ENCODE results near the gene CHRNB1. TPM values are rescaled to one million over a fixed set of nuclear protein-coding genes. Genes with fewer than 3 reads are reported as not detected.

CHRNB1 gene
- total RNA-seq, 2 donors from 2014 or later, result 7.8 to 10.5 TPM

DNA sequence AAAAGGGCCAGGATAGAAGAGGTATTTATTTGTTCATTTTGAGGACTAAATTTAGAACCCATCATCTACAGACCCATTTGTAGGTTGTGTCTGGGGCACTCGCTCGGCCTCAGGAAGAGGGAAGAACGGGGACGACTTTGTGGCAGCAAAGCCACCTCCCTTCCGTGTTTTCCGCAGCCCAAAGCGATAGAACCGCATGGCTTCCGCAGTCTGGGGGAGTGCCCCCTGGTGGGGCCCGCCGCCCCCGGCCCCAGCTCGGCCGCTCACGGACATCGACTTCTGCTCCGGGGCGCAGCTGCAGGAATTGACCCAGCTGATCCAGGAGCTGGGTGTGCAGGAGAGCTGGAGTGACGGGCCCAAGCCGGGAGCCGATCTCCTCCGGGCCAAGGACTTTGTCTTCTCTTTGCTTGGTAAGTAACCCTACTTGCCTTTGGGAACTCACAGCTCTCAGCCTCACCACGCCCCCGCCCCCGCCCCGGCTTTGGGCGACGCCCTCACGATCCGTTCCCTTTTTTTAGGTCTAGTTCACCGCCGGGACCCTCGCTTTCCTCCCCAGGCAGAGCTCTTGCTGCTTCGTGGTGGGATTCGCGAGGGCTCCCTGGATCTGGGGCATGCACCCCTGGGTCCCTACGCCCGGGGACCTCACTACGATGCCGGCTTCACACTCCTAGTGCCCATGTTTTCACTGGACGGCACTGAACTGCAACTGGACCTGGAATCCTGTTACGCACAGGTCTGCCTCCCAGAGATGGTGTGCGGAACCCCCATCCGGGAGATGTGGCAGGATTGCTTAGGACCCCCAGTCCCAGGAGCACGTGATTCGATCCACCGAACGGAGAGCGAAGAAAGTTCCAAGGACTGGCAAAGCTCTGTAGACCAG lies 8.9 kb upstream of the CHRNB1 start:
- intact Hi-C loops (cut with DNase I), result loop anchor here (5.0 to 10.0 kb wide), 3 partner anchors 51 to 129 kb away; partner anchors contain the start of genes KCTD11 (in 1 of the 2), SENP3 (in 1 of the 2) and TMEM95 (in 1 of the 2)
- DNase-seq (ENCODE audit: low spot score), result no peak

DNA sequence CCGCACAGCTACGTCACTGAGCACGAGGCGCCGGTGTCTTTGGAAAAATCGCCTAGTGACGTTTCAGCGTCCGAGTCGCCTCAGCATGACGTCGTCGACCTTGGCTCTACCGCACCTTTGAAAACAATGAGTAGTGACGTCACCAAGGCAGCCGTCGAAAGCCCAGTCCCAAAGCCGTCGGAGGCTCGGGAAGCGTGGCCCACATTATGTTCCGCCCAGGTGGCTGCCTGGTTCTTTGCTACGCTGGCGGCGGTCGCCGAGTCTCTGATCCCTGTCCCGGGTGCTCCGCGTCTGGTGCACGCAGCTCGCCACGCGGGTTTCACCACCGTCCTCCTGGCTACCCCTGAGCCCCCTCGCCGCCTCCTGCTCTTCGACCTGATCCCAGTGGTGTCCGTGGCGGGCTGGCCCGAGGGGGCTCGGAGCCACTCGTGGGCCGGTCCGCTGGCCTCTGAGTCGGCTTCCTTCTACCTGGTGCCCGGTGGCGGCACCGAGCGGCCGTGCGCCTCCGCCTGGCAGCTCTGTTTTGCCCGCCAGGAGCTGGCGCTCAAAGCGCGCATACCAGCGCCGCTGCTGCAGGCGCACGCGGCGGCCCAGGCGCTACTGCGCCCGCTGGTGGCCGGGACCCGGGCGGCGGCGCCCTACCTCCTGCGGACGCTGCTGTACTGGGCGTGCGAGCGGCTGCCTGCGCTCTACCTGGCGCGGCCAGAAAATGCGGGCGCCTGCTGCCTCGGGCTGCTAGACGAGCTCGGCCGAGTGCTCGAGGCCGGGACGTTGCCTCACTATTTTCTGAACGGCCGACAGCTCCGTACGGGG lies 8.1 kb upstream of the CHRNB1 start:
- peak; percentile 93 for DNase-seq (ENCODE audit: low spot score)
- intact Hi-C loops (cut with DNase I), result loop anchor here (5.0 to 10.0 kb wide), 3 partner anchors 51 to 128 kb away; partner anchors contain the start of genes KCTD11 (in 1 of the 2), SENP3 (in 1 of the 2) and TMEM95 (in 1 of the 2)

DNA sequence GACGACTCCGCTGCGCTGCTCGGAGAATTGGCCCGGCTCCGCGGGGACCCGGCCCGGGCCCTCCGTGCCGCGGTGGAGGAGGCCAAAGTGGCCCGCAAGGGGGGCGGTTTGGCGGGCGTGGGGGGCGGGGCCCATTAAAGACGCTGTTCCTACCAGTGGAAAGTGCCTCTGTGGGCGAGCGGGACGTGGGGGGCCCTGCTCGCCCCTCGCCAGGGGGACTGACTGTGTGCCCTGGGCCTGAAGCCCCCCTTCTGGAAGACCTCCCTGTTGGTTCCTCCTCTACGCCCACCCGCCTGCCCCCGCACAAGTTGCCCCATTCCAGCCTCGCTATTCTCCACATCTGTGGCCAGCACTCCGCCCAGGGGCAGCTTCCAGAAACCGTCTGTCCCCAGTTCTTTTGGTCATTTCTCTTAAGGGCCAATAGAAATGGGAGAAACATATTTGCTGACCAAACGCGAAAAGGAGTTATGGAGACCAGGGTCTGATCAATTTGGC lies 7.4 kb upstream of the CHRNB1 start:
- DNase-seq (ENCODE audit: low spot score), result no peak
- intact Hi-C loops (cut with DNase I), result loop anchor here (5.0 to 10.0 kb wide), 3 partner anchors 50 to 127 kb away; partner anchors contain the start of genes KCTD11 (in 1 of the 2), SENP3 (in 1 of the 2) and TMEM95 (in 1 of the 2)

DNA sequence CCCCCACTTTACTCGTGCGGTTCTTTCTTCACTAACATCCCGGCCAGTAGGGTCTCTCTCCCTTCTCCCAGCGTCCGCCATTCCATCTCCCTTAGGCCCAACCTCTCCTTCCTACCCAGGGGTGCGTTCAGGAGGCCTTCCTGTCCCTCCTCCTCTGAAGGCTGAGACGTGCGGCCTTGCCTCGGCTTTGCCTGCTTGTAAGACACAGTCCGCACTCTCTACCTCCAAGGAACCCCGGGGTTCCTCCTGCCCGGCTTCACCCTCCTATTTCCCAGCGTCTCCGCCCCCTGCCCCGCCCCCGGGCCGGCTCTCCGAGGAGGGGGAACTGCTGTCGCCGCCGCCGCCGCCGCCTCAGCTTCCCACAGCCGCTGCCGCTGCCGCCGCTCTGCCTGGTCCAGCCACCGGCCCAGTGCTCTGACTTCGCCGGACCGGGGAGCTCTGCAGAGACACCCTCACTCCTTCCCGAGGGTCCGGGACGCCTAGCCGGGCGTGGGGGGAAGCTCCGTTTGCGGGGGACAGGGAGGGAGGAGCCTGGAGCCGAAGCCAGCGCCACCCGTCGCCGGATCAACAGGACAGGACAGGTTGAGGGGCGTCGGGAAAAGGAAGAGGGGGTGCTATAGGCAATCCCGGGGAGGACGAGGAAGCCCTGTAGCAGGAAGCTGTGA lies 6.8 kb upstream of the CHRNB1 start:
- DNase-seq (ENCODE audit: low spot score), result peak; percentile 93
- intact Hi-C loops (cut with DNase I), result loop anchor here (5.0 to 10.0 kb wide), 3 partner anchors 49 to 127 kb away; partner anchors contain the start of genes KCTD11 (in 1 of the 2), SENP3 (in 1 of the 2) and TMEM95 (in 1 of the 2)

DNA sequence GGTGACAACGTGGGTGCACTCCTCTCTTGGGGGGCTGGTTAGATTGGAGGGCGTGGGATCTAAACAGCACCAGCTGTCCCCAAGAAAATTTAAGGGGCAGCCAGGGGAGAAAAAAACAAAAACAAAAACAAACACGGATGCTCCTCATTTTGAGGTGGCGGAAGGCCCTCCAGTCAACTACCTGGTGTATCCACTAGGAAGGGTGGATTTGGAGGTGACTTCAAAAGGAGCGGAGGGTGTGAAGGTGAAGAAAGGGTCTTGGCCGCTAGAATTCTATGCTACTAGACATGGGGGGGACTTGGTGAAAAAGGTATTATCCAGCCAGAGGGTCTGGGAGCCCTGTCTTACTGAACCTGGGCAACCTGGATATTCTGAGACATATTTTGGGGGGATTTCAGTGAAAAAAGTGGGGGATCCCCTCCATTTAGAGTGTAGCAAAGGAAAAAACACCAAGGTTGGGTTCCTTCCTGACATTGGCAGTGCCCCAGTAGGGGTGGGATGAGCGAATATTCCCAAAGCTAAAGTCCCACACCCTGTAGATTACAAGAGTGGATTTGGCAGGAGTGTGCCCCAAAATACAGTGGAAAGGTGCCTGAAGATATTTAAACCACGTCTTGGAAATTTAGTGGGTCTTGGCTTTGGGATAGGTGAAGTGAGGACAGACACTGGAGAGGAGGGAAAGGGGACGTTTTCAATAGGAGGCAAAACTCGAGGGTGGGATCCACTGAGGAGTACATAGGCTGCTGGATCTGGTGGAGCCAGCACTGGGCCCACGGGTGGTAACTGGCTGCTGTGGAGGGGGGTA lies 6.0 kb upstream of the CHRNB1 start:
- DNase-seq (ENCODE audit: low spot score), result no peak
- intact Hi-C loops (cut with DNase I), result loop anchor here (5.0 to 10.0 kb wide), 3 partner anchors 48 to 126 kb away; partner anchors contain the start of genes KCTD11 (in 1 of the 2), SENP3 (in 1 of the 2) and TMEM95 (in 1 of the 2)

DNA sequence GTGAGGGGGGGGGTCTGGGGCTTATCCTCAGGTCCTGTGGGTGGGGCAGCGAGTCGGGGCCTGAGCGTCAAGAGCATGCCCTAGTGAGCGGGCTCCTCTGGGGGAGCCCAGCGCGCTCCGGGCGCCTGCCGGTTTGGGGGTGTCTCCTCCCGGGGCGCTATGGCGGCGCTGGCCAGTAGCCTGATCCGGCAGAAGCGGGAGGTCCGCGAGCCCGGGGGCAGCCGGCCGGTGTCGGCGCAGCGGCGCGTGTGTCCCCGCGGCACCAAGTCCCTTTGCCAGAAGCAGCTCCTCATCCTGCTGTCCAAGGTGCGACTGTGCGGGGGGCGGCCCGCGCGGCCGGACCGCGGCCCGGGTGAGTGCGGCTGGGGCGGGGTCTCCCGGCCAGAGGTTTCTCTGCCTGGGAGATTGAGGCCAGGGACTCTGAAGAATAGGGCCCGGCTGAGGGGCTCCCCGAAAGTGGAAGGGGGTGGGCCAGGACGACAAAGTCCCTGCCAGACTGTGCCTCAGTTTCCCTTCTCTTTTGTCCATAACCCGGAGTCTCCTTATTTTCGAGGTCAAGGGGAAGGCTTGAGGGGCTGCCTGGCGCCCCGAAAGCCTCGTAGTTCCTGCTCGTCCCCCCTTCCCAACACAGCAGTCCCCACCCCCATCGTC lies 5.3 kb upstream of the CHRNB1 start, which contains the start of gene FGF11:
Gene FGF11 (plus strand): TSS at position 51 of the 651 bp plus-strand sequence. CDS start 109 bp downstream, at position 160.
- DNase-seq (ENCODE audit: low spot score), result no peak
- intact Hi-C loops (cut with DNase I), result loop anchor here (5.0 to 10.0 kb wide), 5 partner anchors 38 to 125 kb away; partner anchors contain the start of genes KCTD11 (in 1 of the 2), SENP3 (in 1 of the 2), TMEM95 (in 1 of the 2) and ZBTB4 (in 1 of the 2)

DNA sequence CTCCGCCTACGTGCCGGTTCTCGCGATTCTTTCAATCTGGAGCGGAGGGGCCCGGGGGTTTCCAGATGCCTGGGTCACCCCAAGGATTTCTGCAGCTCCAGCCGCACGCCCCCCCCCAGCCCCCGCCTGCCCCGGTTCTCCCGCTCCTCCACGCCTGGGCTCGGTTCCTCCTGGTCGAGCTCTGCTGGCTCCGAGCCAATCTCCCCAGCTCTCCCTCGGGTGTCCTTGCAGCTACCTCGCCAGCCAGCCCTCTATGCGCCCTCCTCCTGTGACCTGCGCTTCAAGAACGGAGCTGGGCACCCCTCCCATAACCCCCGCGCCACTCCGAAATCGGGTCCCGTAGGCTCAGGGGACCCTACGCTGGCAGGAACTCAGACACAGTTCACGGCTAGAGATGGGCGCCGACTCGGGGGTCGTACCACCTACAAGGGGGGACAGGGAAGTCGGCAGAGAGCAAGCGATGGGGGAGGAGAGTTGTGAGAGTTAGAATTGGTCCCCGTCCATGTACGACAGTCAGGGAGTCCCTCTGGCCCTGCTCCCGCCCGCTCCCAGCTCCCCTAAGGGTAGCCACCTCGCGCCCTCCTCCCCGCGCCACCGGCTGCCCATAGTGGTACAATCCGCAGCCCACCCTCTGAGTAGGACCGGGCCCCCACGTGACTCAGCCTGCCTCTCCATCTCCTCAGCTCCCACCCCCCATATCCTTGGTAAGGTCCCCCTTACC lies 4.6 kb upstream of the CHRNB1 start:
- intact Hi-C loops (cut with DNase I), result loop anchor here in 1 of 2 donors (5.0 to 10.0 kb wide), 2 partner anchors 37 to 75 kb away; partner anchors contain the start of gene ZBTB4
- DNase-seq (ENCODE audit: low spot score), result no peak

DNA sequence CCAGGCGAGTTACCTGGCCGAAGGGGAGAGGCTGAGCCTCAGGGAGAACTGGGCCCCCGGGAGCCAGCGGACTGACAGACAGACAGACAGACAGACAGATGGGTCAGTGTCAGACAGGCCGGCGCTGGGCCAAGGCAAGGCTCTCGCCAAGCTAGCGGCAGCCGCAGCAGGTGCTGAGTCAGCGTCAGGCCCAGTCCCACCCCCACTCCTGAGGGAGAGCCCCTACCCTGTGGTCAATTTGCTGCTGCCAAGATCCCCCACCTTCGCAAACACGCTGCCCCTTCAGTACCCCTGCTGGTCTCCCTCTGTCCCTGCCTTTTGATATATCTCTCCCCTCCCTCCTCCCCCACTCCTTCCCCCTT lies 4.0 kb upstream of the CHRNB1 start:
- intact Hi-C loops (cut with DNase I), result loop anchor here in 1 of 2 donors (5.0 to 10.0 kb wide), 2 partner anchors 36 to 74 kb away; partner anchors contain the start of gene ZBTB4

DNA sequence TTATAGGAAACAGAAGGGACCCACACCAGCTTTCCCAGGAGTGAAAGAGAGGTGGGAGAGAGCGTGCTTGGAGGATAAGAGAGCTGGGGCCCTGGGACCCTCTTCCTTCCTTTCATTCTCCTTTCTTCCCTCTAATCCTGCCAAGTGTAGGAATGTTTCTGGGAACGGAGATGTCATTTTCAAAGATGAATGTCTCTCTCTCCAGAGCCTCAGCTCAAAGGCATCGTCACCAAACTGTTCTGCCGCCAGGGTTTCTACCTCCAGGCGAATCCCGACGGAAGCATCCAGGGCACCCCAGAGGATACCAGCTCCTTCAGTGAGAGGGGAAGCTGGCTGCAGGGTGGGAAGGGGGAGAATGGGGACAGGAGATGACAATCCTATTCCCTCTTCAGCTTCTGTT lies 3.6 kb upstream of the CHRNB1 start:
- intact Hi-C loops (cut with DNase I), result loop anchor here in 1 of 2 donors (5.0 to 10.0 kb wide), 2 partner anchors 36 to 74 kb away; partner anchors contain the start of gene ZBTB4
- no peak for DNase-seq (ENCODE audit: low spot score)

More for the DNA sequence above, 4.0 kb upstream of the CHRNB1 start:
- no peak for DNase-seq (ENCODE audit: low spot score)

DNA sequence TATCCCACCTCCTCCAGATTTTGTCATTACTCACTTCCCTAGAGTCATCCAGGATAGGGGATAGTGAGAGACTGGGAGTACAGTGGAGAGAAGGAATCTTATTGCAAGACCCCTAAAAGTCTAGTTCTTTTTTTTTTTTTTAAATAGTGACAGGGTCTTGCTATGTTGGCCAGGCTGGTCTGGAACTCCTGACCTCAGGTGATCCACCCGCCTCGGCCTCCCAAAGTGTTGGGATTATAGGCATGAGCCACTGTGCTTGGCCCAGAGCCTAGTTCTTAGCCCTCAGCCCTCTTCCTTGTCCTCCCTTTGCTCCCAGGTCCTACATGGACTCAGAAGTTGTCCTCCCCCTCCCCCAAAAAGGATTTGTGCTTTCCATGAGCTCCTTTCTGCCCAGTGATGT lies 2.7 kb upstream of the CHRNB1 start:
- no peak for DNase-seq (ENCODE audit: low spot score)
- intact Hi-C loops (cut with DNase I), result loop anchor here (1.0 to 10.0 kb wide), 3 partner anchors 31 to 73 kb away; partner anchors contain the start of gene ZBTB4 (in 1 of the 2)

DNA sequence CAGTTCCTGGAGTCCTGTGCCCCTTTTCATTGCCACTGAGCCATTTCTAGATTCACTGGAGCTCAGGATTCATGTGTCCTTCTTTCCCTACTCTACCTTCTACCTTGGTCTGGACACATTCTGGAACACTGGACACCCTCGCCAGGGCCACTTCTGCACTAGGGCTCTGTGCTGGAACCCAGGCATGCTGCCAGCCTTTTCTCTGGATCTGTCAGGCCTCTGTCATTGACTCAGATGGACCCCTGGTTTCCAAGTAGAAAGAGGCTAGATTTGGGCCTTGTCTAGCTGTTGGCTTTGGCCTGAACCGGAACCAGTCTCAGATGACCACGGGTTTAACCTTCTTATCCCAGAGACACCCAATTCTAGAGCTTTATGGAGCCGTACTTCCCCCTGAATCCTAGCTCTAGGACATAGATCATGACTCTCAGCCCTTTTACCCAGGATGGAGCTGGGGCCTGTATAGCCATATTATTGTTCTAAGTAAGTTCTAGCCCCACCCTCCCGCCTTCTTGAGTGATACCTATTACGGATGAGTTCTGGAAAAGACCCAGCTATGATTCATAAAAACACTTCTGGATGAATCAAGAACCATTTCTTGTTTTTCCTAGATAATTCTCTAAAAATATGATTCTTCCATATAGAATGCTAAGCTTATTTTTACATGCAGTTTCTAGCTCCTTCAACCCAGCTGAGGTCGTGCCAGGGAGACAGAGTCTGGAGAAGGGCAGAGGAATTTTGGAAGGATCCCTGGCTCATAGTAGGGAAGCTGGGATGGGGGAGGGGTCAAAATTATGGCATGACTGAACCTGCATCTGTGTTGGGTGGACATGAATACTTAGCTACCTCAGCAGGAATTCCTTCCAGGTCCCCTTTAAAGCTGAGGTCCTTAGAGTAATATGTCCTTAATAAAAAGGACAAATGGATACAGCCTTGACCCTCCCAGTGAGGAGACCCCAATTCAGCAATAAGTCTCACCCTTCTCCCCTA lies 1.1 kb upstream of the CHRNB1 start:
- DNase-seq (ENCODE audit: low spot score), result no peak
- intact Hi-C loops (cut with DNase I), result loop anchor here in 1 of 2 donors (5.0 to 10.0 kb wide), 2 partner anchors 34 to 71 kb away; partner anchors contain the start of gene ZBTB4

DNA sequence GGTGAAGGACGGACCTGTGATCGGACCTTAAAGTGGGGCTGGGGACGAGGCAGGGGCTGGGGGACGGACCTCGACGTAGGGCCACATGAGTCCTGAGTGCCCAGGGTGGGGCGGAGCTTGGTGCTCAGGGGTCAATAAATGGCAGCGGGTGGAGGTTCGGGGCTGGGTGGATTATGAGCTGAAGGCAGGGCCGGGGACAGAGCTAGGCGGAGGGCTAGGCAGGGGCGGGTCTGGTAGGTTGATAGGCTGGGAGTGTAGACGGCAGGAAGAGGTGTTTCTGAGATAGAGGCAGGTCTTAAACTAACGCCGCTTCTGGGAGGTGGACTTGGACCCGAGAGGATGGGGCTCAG lies 733 bp downstream of the CHRNB1 start:
- intact Hi-C loops (cut with DNase I), result loop anchor here in 1 of 2 donors (10.0 kb wide), 1 partner anchor 69 kb away; no protein-coding TSS in a partner anchor
- no peak for DNase-seq (ENCODE audit: low spot score)

DNA sequence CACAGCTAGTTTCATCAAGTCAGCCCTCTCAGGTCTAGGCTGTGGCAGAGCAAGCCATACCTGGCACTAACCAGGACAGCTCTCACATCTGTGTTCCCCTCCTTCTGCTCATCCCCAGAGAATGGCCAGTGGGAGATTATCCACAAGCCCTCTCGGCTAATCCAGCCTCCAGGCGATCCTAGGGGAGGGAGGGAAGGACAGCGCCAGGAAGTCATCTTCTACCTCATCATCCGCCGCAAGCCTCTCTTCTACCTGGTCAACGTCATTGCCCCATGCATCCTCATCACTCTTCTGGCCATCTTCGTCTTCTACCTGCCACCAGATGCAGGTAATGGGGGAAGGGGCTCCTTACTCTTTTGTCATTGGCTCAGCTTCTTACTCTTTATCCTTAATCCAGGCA lies 3.6 kb downstream of the CHRNB1 start:
- intact Hi-C loops (cut with DNase I), result loop anchor here in 1 of 2 donors (10.0 kb wide), 1 partner anchor 66 kb away; no protein-coding TSS in a partner anchor
- DNase-seq (ENCODE audit: low spot score), result no peak

DNA sequence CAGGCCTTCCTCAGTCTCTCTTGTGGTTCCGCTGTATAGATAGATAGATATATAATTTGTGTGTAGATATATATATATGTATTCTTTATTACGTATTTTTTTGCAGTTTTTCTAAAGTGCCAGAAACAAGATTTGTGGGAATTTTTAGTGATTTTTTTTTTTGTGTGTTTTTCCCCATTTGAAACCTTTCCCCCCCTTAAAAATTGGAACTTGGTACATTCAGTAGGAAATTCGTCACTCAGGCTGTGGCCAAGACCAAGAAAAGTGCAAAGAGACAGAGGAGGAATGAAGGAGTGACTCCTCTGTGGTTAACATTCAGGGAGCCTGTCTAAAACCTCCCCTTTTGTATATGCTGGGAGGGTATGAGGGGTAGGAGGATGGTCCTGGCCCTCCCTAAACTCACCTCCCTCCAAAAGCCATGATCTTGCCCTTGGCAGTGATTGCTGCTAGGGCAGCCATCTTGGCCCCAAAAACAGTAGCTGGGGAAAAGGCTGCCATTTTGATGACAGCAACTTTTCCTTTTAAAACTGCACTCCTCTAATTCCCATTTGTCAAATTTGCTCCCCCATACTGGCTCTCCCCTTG lies 15.2 kb downstream of the CHRNB1 start:
- no peak for DNase-seq (ENCODE audit: low spot score)
- intact Hi-C loops (cut with DNase I), result no loop called here

Data from posterior vena cava (tissue), 2 donors.